SIG-M5 treated with dmso at 0.1 percent for 504 hours (cell line): ENCODE results near the gene RPS23.

Experiments used
- DNase-seq: peaks from one replicate; lab custom pipeline; 2025; ENCODE audit not compliant: unreplicated experiment; lab: John Stamatoyannopoulos, UW

Gene RPS23

DNA sequence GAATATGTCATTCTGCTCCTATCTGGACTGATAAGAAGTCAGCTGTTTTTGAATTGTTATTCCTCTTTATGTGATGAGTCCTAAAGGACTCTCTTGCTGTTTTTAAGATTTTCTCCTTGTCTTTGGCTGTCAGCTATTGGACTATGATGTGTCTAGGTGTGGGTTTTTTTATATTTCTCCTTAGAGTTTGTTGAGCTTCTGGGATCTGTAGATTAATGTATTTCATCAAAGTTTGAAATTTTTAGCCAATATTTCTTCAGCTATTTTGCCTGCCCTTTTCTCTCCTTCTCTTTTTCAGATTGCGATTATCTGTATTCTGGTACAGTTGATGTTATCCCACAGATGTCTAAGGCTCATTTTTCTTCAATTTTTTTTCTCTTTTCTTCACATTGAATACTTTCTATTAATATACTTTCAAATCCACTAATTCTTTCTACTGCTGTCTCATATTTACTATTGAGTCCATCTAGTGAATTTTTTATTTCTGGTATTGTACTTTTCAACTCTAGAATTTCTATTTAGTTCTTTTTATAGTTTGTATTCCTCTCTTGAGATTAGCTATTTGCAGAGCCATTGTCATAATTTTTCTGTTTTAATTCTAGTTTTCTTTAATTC lies 31.1 kb downstream of the RPS23 start:
- DNase-seq: no peak

- no peak for DNase-seq
Measured at GRCh38 chr5:82244854-82245635, 33.1 kb downstream of the RPS23 start.

DNA sequence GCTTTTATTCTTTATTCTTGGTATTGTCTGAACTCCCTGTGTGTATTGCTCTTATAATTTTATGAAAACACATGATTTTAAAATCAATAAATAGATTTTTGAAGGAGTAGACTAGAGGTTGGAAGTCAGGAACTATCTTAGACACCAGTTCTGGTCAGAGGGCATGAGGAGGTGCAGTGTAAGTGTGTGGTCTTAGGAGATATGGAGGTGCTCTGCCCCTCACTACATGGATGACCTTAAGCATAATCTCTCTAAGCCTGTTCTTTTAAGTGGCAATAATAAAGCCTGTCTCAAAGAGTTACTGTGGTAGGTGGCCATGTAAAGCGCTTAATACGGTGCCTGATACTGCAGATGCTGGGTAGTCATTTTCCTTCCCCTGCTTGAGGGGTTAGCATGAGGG lies 34.0 kb downstream of the RPS23 start:
- no peak for DNase-seq

GRCh38 chr5:82234885-82235284 lies 43.3 kb downstream of the RPS23 start:
- DNase-seq: no peak

- peak; percentile 59 for DNase-seq
Measured at GRCh38 chr5:82225525-82226172, 52.5 kb downstream of the RPS23 start.
